Testis (tissue), 2 donors: ENCODE results near the gene CCDC85A.

Experiments
- CTCF ChIP-seq, 3 experiments: fragments of 450-650 bp in 2 of 3; fragments of 200-600 bp in 1 of 3; sonication (generic) in 1 of 3; IDR thresholded peaks; one replicate each; pipeline ENCODE4 v1.5.1; 2016 to 2019; ENCODE audit warnings: antibody characterized with exemption in 3 of 3, mild to moderate bottlenecking in 2 of 3, moderate library complexity in 1 of 3
- POLR2A ChIP-seq: fragments of 450-650 bp; IDR thresholded peaks from one replicate; pipeline ENCODE4 v1.6.1; 2017; ENCODE audit warnings: antibody characterized with exemption, mild to moderate bottlenecking, moderate library complexity

- TF ChIP-seq CTCF (IDR thresholded peaks at IDR 0.05) (no peak), POLR2A (no peak)
These were observed 202.9 kb downstream of the CCDC85A start for GRCh38 chr2:56386657-56387056.
